NCI-H1105 treated with DMSO at 0.1 percent for 48 hours (cell line): Measurements from ENCODE around the gene DBNL.

Experiments
- DNase-seq: peaks from one replicate; lab custom pipeline; 2025; lab: John Stamatoyannopoulos, UW

Gene DBNL

DNA sequence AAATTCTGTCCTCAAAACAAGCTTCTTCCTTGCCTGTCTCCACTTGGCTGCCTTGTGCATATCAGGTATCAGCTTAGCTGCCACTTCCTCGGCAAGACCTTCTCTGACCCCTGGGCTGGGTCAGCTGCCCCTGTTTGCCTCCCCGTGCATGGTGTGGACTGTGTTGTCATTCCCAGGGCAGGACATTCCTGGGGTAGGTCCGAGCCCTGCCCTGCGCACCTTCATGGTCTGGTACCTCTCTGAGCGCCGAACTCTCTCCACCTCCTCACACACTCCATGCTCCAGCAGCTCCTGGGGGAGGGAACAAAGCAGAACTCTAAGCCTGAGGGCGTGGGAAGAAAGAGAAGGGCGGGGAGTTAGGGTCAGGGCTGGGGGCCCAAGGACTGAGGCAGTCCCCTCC lies 34.0 kb downstream of the DBNL start:
- no peak for DNase-seq

DNA sequence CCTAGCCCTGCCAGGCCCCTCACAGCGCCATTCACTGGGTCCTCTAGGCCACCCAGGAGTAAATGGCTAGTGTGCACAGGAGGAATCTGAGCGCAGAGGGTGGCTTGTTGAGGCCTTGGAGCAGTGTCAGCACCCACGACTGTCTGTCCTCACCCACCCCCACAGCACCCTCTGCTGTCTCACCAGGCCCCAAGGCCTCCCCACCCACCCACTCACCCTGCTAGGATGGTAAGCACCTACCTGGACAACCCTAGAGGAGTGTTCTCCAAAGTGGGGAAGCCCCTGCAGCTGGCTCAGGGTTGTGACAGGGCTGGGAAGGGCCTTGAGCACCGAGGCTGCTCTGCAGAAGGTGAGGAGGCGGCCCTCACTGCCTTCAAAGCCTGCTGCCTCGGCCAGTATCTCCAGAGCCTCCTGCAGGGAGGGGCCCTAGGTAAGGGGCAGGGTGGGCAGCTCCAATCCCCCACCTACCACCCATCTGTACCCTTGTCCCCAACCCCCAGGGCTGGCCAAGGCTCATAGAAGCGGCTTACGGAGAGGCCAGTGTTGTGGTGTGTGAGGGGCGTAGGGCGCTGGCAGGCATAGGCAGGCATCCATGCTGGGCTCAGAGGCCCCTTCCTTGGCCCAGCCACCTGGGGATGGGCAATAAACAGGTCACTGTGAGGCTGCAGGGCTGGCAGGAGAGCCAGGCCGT lies 35.0 kb downstream of the DBNL start:
- no peak for DNase-seq

DNA sequence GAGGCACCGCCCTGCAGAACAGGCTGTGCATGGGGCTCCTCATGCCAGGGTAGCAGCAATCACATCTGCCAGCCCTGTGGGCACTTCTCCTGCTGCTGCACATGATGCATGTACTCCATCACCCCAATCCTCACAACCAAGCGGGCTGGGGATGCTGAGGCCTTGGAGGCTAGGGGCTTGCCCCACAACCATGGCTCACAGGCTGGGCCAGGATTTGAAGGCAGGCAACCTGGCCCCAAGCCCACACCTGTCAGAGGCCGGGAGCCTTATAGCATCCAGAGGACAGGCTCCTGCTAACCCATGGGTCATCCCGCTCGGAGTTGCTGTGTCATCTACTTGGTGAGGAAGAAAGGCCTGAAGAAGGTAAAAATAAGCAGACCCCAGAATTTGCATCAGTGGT lies 35.6 kb downstream of the DBNL start:
- no peak for DNase-seq

DNA sequence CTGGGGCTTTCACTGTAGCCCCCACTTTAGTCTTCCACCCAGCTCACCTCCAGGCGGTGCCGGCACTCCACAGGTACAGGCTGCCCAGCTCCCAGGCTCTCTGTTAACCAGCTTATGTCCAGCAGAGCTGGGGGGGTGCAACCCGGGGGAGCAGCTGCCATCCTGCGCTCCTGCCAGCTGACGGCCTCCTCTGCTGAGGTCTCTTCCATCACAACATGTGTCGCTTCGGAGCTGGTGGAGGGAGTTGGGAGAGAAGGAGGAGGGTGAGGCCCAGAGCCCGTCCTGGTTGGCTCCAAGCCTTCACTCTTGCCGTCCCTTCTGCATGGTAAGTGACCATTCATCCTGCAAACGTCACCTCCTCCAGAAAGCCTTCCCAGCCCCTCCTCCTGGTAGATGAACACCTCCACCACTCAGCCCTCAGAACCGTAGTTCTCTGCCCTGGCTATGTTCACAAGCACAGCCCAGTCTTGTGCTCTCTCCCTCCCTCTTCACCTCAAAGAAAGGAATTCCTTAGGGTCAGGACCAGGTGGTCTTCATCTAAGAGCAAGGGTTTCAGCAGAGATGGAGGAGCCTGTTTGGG lies 36.3 kb downstream of the DBNL start:
- no peak for DNase-seq

DNA sequence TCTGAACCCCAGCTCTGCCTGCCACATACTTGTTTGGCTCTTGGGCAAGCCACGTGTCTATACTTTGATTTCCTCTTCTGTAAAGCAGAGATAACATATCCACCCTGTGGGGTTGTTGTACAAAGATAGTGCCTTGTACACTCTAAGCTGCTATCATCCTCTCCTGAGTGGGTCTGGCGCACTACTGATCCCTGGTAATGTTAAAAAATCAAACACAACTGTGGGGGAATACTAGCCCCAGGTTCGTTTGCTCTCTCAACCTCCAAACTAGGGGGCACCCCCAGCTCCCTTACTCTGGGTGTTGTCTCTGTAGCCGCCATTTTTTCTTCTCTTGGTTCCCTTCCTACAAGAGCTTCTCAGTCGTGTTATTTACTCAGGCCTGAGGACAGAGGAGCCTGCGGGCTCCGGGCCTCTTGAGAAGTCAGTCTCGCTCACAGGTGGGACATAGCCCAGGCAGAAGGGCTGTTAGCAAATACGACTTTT lies 36.8 kb downstream of the DBNL start:
- DNase-seq: no peak

DNA sequence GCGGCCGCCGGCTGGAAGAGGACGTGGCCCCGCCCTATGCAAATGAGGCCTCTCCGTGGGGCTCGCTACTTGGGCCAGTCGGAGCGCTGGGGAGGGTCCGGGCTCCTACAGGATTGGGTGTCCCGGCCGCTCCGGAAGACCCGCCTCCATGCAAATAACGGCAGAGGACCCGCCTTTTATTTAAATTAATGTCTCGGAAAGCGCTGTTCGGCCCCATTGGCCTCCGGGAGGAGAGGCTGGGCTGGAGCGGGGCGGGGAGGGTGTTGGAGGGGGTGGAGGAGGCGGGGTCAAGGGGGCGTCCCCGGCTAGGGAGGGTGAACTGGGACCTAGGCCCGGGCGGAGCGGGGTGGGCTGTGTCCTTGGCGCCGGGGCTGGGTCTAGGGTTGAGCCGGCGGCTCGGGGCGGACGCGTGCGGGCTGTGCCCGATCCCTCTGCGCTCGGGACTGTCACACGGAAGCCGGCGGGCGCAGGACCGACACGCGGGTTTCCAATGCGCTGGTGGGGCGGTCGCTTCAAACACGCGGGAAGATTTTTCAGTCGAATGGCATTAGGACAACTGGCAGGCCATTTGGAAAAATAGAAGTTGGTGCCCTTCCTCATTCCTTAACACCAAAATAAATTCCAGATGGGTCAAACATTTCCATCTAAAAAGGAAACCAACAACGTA lies 38.2 kb downstream of the DBNL start:
- DNase-seq: peak; percentile 99

DNA sequence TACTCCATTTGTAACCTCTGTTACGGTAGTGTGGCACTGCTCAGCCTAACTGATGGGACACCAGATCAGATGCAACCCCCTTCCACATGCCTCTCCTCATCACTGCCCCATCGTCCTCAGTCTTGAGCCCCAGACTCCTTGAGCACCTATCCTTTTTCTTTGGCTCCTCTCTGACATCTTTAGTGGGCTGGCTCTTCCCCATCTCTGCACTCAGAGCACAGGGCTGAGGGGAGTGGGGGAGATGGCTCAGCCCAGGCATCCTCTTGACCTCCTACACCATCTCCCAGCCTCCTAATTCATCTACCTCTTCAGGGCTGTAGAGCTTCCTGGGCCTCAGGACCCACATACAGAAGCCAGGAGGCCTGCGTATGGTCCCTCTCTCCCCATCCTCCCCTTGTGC lies 39.3 kb downstream of the DBNL start:
- no peak for DNase-seq

DNA sequence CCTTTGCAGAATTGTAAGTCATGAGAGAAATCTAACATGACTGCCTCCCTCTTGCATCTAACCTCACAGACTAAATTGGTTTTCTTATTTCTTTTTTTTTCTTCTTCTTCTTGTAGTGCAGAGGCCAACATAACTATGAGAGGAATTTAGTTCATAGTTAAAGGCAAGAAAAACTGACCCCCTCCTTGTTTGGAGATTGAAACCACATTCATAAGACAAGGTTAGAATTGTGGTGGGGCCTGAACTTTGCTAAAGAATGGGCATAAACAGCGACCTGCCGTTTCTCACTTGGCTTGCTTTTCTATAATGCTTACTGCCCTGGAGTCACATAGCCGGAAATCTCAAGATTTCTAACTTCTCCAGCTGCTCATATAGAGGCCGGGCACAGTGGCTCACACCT lies 40.2 kb downstream of the DBNL start:
- no peak for DNase-seq

DNA sequence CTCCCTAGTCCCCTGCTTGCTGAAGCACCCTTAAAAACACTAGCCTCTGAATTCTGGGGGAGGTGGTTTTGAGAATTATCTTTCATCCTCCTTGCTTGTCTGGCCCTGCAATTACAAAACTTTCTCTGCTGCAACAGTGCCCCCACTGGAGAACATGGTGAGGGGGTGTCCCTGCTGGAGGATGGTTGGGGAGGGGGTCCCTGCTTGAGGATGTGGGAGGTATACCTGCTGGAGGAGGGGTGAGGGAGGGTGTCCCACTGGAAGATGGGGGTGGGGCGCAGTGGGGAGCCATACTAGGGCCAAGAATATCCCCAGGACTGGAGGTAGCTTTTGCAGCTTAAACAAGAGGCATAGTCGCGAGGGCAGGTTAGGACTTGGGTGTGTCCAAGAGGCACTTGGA lies 41.0 kb downstream of the DBNL start:
- DNase-seq: no peak

DNA sequence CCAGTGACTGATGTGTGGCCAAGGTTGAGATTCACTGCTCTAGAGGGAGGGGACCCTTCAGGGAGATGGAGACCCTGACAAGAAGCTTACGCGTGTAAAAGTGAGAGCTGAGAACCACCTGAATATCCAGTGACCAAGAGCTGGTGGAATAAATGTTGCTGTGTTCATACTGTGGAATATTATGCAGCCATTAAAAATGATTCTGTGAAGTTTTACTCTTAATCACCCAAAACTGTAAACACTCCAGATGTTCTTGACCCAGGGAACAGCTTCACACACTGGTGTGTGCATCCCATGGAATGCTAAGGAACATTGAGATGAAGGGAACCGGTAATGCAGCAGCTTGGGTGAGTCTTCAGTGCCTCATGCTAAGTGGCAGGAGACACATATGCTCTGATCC lies 42.1 kb downstream of the DBNL start:
- DNase-seq: no peak

DNA sequence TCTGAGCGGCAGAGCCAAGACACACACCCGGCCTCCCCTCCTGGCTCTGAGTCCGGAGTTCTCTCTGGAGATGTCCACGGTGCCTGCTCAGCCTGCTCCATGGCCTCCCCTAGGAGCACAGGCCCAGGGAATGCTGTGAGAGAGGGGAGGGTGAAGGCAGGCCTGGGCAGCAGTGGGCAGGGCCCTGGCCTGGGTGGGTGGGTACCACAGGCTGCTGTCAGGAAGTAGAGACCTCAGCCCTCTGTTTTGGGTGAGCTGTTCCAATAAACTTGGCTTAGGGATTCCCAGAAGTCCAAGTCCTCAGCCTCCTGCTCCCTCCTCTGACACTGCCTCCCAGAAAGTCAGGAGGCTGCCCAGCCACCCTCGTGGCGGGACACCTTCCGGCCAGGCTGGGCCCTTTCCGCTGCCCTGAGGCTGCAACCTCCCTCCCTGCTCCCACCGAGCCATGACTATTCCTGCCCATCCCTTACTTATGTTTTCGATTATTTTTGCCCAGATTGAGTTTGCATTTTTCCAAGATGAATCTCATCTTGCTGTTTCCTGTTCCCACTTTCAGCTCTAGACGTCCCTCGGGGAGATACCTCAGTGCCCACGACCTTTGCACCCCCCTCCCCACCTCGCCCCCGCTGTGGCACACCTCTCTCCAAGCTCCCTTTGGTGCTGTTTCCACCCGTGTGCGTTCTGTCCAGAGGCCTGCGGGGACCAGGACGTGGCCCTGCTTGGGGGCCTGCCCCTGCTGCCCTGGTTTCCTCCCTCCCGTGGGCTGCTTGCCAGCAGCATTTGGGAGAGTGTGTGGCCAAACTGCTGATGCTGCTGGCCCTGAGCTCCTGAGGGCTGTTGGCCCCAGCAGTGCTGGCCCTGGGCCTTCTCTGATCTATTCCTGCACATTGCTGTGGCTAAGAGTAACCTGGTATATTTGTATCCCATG lies 43.7 kb downstream of the DBNL start:
- no peak for DNase-seq

DNA sequence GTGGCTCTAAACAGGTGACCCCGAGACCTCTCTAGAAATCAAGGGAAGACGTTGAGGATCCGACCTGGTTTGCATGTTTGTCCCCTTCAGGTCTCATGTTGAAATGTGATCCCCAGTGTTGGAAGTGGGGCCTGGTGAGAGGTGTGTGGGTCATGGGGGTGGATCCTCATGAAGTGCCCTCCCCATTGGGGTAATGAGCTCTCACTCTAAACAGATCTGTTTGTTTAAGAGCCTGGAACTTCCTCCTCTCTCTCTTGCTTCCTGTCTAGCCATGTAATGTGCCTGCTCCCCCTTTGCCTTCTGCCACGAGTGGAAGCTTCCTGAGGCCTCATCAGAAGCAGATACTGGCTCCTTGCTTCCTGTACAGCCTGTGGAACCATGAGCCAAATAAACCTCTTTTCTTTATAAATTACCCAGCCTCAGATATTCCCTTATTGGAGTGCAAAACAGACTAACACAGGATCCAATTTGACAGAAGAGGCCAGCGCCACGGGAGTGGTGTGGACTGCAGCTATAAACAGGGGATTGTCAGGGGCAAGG lies 48.7 kb downstream of the DBNL start:
- no peak for DNase-seq

DNA sequence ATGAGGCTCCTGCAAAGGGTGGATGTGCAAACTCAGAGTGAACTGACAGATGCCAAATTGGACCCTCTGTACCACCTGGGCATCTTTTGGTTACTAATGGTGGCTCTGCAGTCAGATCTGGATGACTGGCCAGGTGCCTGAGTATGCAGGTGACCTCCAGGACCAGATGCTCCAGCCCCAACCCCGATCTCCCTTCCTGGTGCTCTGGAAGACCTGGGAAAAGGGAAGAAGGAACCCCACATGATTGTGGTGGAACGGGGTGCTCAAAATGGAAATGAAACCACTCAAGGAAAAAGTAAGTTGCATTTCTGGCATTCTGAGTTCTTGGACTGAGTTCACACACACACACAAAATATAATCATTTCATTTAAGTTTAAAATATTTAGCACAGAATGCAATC lies 49.9 kb downstream of the DBNL start:
- no peak for DNase-seq

DNA sequence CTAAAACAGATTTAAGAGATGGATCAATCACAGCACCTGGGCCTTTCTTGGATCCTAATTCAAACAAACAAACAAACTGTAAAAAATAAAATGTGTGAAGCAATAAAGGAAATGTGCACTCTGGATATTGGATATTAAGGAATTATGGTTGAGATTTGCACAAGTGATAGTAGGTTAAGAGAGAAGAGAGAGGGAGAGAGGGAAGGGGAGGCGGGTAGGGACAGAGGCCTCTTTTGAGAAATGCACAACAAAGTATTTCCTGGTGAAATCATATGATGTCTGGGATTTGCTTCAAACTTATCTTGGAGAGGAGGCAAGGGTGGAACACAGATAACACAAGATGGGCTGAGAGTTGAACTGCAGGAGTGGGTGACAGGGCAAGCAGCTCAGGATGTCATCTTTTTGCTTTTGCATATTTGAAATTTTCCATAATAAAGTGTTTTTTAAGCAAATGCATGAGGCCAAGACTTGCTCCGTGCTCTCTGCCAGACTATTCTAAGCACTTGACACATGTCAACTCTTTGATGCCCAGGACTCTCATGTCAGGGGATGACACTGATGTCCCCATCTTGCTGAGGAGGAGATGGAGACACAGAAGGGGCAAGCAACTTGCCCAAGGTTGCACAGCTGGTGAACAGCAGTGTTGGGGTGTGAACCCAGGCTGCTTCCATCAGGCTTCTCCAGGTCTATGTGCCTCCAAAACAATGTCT lies 50.5 kb downstream of the DBNL start:
- DNase-seq: no peak

DNA sequence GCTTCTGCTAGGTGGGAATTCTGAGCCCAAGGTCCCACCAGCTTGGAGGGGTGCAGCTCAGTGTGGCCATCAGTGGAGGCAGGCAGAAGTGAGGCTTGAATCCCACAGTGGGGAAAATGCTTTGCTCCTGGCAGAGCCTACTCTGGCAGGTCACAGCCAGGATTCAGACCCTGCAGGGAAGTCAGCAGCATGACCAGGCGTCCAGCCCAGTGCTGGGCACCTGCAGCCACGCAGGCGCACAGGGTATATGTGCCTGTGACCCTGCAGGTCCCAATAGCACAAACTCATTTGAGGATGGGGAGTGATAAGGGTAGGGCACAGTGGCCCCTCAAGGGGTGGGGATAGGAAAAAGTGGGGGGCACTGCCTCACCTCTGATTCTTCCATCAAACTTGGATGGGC lies 51.3 kb downstream of the DBNL start:
- no peak for DNase-seq

DNA sequence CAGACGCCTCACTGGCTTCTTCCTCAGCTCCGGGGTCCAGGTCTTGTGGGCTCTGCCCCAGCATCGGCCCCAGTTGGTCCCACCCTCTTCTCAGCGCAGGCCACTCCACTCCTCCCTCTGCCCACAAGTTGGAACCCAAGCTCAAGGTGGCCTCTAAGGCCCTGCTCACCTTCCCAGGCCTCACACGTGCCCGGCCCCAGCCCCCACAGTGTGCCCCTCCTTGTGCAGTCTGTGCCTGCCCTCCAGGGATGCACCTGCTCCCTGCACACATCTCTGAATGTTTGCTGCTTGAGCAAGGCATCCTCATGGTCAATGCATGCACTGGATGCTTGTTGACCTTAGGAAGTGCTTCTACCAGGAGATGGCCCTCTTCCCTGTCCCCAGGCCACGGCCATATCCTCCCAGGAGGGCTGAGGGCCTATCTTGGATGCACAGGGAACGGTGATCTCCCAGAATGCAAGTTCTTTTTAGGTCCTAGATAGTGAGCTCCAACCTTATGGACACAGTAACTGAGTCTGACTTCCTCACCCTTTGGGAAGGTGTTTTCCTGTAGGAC lies 51.9 kb downstream of the DBNL start:
- DNase-seq: no peak

DNA sequence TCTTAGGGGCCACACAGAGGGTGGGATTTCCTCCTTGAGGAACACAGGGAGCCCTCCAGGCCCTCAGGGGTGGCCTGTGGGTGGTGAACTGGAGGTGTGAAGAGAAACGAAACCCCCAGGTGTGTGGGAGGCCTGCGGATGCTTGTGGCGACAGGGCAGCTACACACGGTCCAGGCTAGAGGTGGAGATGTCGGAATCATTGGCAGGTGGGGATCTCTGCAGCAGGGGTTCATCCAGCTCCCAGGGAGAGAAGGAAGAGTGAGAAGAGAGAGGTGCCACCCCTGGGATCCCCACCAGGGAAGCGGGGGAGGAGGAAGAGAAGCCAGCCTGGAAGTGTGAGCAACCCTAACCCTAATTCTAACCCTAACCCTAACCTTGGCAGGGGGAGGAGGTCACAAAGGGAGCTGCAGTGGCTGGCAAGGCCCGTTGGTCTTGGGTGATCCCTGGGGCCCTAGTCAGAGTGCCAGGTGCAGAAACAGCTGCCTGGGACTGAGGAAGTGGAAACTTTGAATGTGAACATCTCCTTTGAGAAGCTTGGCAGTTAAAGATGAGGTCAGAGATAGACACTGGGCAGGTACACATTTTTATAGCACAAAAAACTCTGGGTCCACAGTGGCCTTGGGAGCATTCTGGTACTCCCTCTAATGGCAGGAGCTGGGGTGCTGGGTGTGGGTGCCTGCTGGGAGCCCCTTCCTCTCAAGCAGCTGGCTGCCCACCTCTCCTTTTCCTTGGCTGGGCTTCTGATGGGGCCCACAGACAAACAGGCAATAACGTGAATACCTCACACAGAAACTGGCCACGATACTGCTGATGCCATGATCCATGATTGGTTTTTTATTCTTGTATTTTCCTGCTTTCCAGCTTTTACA lies 52.8 kb downstream of the DBNL start:
- no peak for DNase-seq

DNA sequence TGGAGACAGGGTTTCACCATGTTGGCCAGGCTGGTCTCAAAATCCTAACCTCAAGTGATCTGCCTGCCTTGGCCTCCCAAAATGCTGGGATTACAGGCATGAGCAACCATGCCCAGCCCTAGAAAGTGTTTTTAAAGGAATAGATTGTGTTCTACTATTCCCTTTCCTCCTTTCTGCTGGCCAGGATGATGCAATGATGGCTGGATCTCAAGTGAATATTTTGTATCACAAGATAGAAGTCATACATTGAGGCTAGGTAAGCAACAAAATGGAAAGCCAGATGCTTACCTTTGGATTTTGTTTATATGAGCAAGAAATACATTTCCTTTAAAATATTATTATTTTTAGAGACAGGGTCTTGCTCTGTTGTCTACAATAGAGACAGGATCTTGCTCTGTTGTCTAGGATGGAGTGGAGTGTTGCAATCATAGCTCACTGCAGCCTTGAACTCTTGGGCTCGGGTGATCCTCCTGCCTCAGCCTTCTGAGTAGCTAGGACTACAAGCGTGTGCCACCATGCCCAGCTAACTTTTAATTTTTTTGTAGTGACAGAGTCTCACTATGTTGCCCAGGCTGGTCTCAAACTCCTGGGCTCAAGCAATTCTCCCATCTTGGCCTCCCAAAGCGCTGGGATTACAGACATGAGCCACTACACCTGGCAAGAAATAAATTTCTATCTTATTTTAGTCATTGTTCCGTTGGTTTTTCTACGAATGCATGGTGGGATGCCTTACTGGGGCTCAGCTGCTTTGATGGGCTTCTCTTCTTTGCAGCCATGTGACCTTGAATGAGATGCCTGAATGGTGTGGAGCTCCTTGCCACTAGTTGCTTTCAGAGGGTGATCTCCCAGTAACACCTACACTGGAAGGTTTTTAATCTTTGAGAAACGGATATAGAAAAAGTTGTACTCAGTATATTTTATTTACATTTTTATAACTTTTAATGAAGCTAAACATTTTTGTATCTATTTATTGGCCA lies 53.9 kb downstream of the DBNL start:
- DNase-seq: no peak

DNA sequence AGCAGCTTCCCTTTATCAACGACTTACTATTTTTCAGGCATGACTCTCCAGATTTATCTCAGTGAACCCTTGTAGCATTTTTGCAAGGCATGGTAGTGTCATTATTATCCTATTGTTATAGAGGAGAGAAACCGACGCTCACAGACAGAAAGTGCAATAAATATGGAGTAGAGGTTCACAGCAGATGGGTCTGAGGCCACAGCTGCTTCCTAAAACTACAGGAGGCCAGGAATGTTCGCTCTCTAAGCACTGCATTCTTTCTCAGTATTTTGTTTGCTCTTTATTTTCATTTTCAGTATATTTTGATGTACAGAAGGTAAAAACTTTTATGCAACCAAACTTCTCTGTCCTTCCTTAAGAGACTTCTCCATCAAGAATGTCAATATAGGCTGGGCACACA lies 55.2 kb downstream of the DBNL start:
- no peak for DNase-seq
